Measurements from ENCODE around the gene HOXA9. TPM values are rescaled to one million over a fixed set of nuclear protein-coding genes. Genes with fewer than 3 reads are reported as not detected.

HOXA9 gene
- total and polyA plus RNA-seq, 4 donors = 0.02 to 0.70 TPM; not detected in 2

DNA sequence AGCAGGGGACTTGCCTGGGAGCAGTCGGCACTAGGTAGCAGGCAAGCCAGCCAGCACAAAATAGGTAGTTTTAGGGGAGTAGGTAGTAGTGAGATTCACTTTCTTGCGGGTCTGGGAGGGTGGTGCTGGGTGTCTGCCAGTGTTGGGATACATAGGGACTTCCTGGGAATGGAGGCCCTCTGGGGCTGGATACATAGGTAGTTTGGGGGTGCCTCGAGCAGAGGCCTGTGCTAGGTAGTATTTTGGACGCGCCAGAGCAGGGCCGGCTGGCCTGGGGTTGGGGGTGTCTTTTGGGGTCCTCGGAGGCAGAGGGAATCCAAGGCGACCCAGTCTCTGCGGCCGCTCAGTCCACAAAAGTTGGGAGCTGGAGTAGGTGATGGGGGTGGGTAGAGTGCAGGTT, 11.0 kb downstream of the HOXA9 start:
- peaks cover 15 to 53% (median 37%) of the 10 kb centered on the region in 4 donors for H3K27me3 ChIP-seq (ENCODE audit: control insufficient read depth in 4 of 4, insufficient read depth in 4 of 4, low read length in 3 of 4)
- H3K27ac ChIP-seq (ENCODE audit: low read depth in 1 of 2, low read length in 2 of 2) = no peak overlapping the region
- H3K4me1 ChIP-seq (ENCODE audit: control insufficient read depth in 4 of 4, insufficient read depth in 4 of 4, low read length in 3 of 4) = peaks cover 11 to 36% (median 20%) of the 10 kb centered on the region in 4 donors

DNA sequence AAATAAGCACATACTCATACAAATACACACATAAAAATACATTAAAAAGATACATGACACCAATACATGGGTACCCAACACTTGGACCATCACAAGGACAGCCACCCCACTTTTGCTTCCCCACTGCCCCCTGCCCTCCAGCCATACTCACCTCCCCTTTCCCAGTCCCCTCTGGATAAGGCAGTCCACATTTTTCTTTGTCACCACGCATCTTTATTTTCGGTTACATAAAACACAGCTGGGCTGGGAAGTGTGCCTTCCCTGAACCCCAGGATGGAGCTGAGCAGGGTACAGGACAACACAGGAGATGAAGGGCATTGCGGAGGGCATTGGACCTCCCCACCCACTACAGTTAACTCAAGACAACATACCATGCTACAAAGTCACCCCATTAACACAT, 11.8 kb downstream of the HOXA9 start:
- Histone ChIP-seq H3K4me1 (ENCODE audit: control insufficient read depth in 4 of 4, insufficient read depth in 4 of 4, low read length in 3 of 4) (peaks cover 11 to 36% (median 20%) of the 10 kb centered on the region in 4 donors), H3K9me3 (ENCODE audit: control insufficient read depth in 4 of 4, low read length in 3 of 4) (peaks cover 0 to 5% (median 0%) of the 10 kb centered on the region in 4 donors), H3K27ac (ENCODE audit: low read depth in 1 of 2, low read length in 2 of 2) (no peak overlapping the region), H3K4me3 (ENCODE audit: low read depth in 1 of 3, low read length in 3 of 3) (no peak overlapping the region), H3K27me3 (ENCODE audit: control insufficient read depth in 4 of 4, insufficient read depth in 4 of 4, low read length in 3 of 4) (peaks cover 15 to 51% (median 38%) of the 10 kb centered on the region in 4 donors), H3K9ac (ENCODE audit: low read depth in 1 of 2, low read length in 2 of 2) (no peak overlapping the region), H3K36me3 (ENCODE audit: control insufficient read depth in 4 of 4, insufficient read depth in 3 of 4, low read depth in 1 of 4, low read length in 3 of 4) (no peaks in the 10 kb centered on the region)
- no peak for TF ChIP-seq RAD21 (IDR thresholded peaks at IDR 0.05)
- TF ChIP-seq GABPA (IDR thresholded peaks at IDR 0.05 in 1 of 2, conservative IDR thresholded peaks at IDR 0.05 in 1 of 2) = no peak
- no peak for TF ChIP-seq EGR1 (IDR thresholded peaks at IDR 0.05; ENCODE audit: low read depth in 2 of 2)
- no peak for TF ChIP-seq HNF4G (IDR thresholded peaks at IDR 0.05)
- TF ChIP-seq TAF1 (conservative IDR thresholded peaks at IDR 0.05) = no peak
- TF ChIP-seq, protein P1, sequence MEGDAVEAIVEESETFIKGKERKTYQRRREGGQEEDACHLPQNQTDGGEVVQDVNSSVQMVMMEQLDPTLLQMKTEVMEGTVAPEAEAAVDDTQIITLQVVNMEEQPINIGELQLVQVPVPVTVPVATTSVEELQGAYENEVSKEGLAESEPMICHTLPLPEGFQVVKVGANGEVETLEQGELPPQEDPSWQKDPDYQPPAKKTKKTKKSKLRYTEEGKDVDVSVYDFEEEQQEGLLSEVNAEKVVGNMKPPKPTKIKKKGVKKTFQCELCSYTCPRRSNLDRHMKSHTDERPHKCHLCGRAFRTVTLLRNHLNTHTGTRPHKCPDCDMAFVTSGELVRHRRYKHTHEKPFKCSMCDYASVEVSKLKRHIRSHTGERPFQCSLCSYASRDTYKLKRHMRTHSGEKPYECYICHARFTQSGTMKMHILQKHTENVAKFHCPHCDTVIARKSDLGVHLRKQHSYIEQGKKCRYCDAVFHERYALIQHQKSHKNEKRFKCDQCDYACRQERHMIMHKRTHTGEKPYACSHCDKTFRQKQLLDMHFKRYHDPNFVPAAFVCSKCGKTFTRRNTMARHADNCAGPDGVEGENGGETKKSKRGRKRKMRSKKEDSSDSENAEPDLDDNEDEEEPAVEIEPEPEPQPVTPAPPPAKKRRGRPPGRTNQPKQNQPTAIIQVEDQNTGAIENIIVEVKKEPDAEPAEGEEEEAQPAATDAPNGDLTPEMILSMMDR (IDR thresholded peaks at IDR 0.05; ENCODE audit: low read depth, low read length, missing input control) = no peak
- no peak for TF ChIP-seq HNF4A (conservative IDR thresholded peaks at IDR 0.05)
- no peak for TF ChIP-seq YY1 (IDR thresholded peaks at IDR 0.05)
- TF ChIP-seq JUND (IDR thresholded peaks at IDR 0.05) = no peak
- TF ChIP-seq RXRA (IDR thresholded peaks at IDR 0.05) = no peak
- TF ChIP-seq NR2F2 (IDR thresholded peaks at IDR 0.05) = no peak
- no peak for TF ChIP-seq FOXA2 (IDR thresholded peaks at IDR 0.05)
- TF ChIP-seq, protein P2, sequence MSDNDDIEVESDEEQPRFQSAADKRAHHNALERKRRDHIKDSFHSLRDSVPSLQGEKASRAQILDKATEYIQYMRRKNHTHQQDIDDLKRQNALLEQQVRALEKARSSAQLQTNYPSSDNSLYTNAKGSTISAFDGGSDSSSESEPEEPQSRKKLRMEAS (IDR thresholded peaks at IDR 0.05) = no peak
- TF ChIP-seq, protein P3, sequence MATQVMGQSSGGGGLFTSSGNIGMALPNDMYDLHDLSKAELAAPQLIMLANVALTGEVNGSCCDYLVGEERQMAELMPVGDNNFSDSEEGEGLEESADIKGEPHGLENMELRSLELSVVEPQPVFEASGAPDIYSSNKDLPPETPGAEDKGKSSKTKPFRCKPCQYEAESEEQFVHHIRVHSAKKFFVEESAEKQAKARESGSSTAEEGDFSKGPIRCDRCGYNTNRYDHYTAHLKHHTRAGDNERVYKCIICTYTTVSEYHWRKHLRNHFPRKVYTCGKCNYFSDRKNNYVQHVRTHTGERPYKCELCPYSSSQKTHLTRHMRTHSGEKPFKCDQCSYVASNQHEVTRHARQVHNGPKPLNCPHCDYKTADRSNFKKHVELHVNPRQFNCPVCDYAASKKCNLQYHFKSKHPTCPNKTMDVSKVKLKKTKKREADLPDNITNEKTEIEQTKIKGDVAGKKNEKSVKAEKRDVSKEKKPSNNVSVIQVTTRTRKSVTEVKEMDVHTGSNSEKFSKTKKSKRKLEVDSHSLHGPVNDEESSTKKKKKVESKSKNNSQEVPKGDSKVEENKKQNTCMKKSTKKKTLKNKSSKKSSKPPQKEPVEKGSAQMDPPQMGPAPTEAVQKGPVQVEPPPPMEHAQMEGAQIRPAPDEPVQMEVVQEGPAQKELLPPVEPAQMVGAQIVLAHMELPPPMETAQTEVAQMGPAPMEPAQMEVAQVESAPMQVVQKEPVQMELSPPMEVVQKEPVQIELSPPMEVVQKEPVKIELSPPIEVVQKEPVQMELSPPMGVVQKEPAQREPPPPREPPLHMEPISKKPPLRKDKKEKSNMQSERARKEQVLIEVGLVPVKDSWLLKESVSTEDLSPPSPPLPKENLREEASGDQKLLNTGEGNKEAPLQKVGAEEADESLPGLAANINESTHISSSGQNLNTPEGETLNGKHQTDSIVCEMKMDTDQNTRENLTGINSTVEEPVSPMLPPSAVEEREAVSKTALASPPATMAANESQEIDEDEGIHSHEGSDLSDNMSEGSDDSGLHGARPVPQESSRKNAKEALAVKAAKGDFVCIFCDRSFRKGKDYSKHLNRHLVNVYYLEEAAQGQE (IDR thresholded peaks at IDR 0.05) = no peak
- TF ChIP-seq SP1 (IDR thresholded peaks at IDR 0.05) = no peak
- TF ChIP-seq, protein P4, sequence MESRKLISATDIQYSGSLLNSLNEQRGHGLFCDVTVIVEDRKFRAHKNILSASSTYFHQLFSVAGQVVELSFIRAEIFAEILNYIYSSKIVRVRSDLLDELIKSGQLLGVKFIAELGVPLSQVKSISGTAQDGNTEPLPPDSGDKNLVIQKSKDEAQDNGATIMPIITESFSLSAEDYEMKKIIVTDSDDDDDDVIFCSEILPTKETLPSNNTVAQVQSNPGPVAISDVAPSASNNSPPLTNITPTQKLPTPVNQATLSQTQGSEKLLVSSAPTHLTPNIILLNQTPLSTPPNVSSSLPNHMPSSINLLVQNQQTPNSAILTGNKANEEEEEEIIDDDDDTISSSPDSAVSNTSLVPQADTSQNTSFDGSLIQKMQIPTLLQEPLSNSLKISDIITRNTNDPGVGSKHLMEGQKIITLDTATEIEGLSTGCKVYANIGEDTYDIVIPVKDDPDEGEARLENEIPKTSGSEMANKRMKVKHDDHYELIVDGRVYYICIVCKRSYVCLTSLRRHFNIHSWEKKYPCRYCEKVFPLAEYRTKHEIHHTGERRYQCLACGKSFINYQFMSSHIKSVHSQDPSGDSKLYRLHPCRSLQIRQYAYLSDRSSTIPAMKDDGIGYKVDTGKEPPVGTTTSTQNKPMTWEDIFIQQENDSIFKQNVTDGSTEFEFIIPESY (IDR thresholded peaks at IDR 0.05) = no peak
- TF ChIP-seq, protein P5, sequence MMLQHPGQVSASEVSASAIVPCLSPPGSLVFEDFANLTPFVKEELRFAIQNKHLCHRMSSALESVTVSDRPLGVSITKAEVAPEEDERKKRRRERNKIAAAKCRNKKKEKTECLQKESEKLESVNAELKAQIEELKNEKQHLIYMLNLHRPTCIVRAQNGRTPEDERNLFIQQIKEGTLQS (IDR thresholded peaks at IDR 0.05) = no peak
- no peak for TF ChIP-seq FOXA1 (IDR thresholded peaks at IDR 0.05)
- WGBS = 23% methylated on average over 3 of the region's 3 CpGs
- no peak for DNase-seq (ENCODE audit: low spot score)

More for the DNA sequence above, 11.0 kb downstream of the HOXA9 start:
- peaks cover 0 to 5% (median 0%) of the 10 kb centered on the region in 4 donors for H3K9me3 ChIP-seq (ENCODE audit: control insufficient read depth in 4 of 4, low read length in 3 of 4)
- WGBS = 26% methylated on average over 10 of the region's 10 CpGs
- no peaks in the 10 kb centered on the region for H3K36me3 ChIP-seq (ENCODE audit: control insufficient read depth in 4 of 4, insufficient read depth in 3 of 4, low read depth in 1 of 4, low read length in 3 of 4)
- no peak overlapping the region for H3K4me3 ChIP-seq (ENCODE audit: low read depth in 1 of 3, low read length in 3 of 3)
- DNase-seq (ENCODE audit: low spot score) = peak; percentile 30
- H3K9ac ChIP-seq (ENCODE audit: low read depth in 1 of 2, low read length in 2 of 2) = no peak overlapping the region
- TF ChIP-seq HNF4G (IDR thresholded peaks at IDR 0.05) = no peak
- TF ChIP-seq, protein P5 (IDR thresholded peaks at IDR 0.05) = no peak
- TF ChIP-seq NR2F2 (IDR thresholded peaks at IDR 0.05) = no peak
- TF ChIP-seq, protein P2 (IDR thresholded peaks at IDR 0.05) = no peak
- no peak for TF ChIP-seq HNF4A (conservative IDR thresholded peaks at IDR 0.05)
- TF ChIP-seq EGR1 (IDR thresholded peaks at IDR 0.05; ENCODE audit: low read depth in 2 of 2) = no peak
- no peak for TF ChIP-seq YY1 (IDR thresholded peaks at IDR 0.05)
- no peak for TF ChIP-seq FOXA1 (IDR thresholded peaks at IDR 0.05)
- no peak for TF ChIP-seq RAD21 (IDR thresholded peaks at IDR 0.05)
- TF ChIP-seq, protein P1 (IDR thresholded peaks at IDR 0.05; ENCODE audit: low read depth, low read length, missing input control) = no peak
- no peak for TF ChIP-seq GABPA (IDR thresholded peaks at IDR 0.05 in 1 of 2, conservative IDR thresholded peaks at IDR 0.05 in 1 of 2)
- no peak for TF ChIP-seq JUND (IDR thresholded peaks at IDR 0.05)
